HCT116 (cell line): Measurements from ENCODE around the gene MEIS1. TPM values are rescaled to one million over a fixed set of nuclear protein-coding genes. Genes with fewer than 3 reads are reported as not detected.

ENCODE experiments used
- ATAC-seq: fragments of 200-7000 bp; cut with Tn5 transposase; 2 replicates; pipeline ENCODE4 v1.9.1; 2020; ENCODE audit warnings: mild to moderate bottlenecking, moderate library complexity
- BruUV-seq: library from RNA; stranded (reverse); fragments of 400-500 nt; replicated peaks from 2 replicates; lab custom pipeline; 2021; lab: Mats Ljungman, UMichigan
- CTCF ChIA-PET: fragments of 300-600 bp; sonication (Branson Sonifier 250); formaldehyde crosslinking; loops from one replicate; lab custom pipeline; 2021; ENCODE audit warnings: antibody characterized with exemption; lab: Charles Lee
- POLR2A ChIA-PET: fragments of 300-600, 350-600 bp; sonication (Branson Sonifier 250); formaldehyde crosslinking; loops from one replicate; lab custom pipeline; 2021; ENCODE audit warnings: antibody characterized with exemption; lab: Charles Lee
- RAD21 ChIA-PET, 2 experiments: fragments of 300-600 bp; sonication (Branson Sonifier 250); formaldehyde crosslinking; loops; one replicate each; lab custom pipeline; 2023; ENCODE audit warnings: low total read pairs in 2 of 2; ENCODE audit not compliant: uncharacterized antibody in 2 of 2, unreplicated experiment in 2 of 2, low non-redundant PET in 1 of 2; lab: Charles Lee
- DNase-seq: peaks from one replicate; pipeline ENCODE4 v3.0.0-alpha.2; 2010; ENCODE audit warnings: low read depth, low spot score
- H2AFZ ChIP-seq: fragments of 200-600 bp; shearing (Covaris generic), sonication (generic); 2 replicates; pipeline ENCODE4 v1.6.1; 2017; ENCODE audit warnings: low read depth, mixed run types, mixed read lengths, antibody characterized with exemption, low read length; ENCODE audit not compliant: poor library complexity, severe bottlenecking
- H3K27ac ChIP-seq: 2 replicates; pipeline ENCODE4 v1.5.1; 2012; ENCODE audit warnings: low read depth, low read length
- H3K27me3 ChIP-seq: fragments of 200-600 bp; sonication (generic); 2 replicates; pipeline ENCODE4 v1.6.1; 2016; ENCODE audit warnings: mixed run types, low read length, mixed read lengths; ENCODE audit not compliant: insufficient read depth
- H3K36me3 ChIP-seq, 2 experiments: fragments of 200-500 bp in 1 of 2; fragments of 200-600 bp in 1 of 2; sonication (Bioruptor generic) in 1 of 2; sonication (generic) in 1 of 2; 2 replicates each; pipeline versions ENCODE4 v1.5.1 to v1.6.1; 2014 to 2016; ENCODE audit warnings: low read length in 2 of 2, inconsistent platforms in 1 of 2, mixed read lengths in 1 of 2, mixed run types in 1 of 2; ENCODE audit not compliant: insufficient read depth in 2 of 2, control insufficient read depth in 1 of 2
- H3K4me1 ChIP-seq, 2 experiments: fragments of 200-600 bp in 1 of 2; sonication (generic) in 1 of 2; 2 replicates each; pipeline versions ENCODE4 v1.5.1 to v1.6.1; 2012 to 2017; ENCODE audit warnings: low read length in 2 of 2, inconsistent platforms in 1 of 2, mild to moderate bottlenecking in 1 of 2, mixed read lengths in 1 of 2, mixed run types in 1 of 2, moderate library complexity in 1 of 2; ENCODE audit not compliant: insufficient read depth in 2 of 2, control insufficient read depth in 1 of 2
- H3K4me2 ChIP-seq: fragments of 200-600 bp; sonication (generic); 2 replicates; pipeline ENCODE4 v1.6.1; 2017; ENCODE audit warnings: mixed run types, low read length, mixed read lengths
- H3K4me3 ChIP-seq, 2 experiments: fragments of 200-600 bp in 1 of 2; sonication (generic) in 1 of 2; replicated peaks in 1 of 2; 2 replicates each; pipeline ENCODE4 v1.5.1; 2011 to 2016; ENCODE audit warnings: low read length in 2 of 2, control low read depth in 1 of 2, low read depth in 1 of 2, mild to moderate bottlenecking in 1 of 2, mixed read lengths in 1 of 2, mixed run types in 1 of 2
- H3K79me2 ChIP-seq: fragments of 200-600 bp; sonication (generic); 2 replicates; pipeline ENCODE4 v1.6.1; 2017; ENCODE audit warnings: mild to moderate bottlenecking, mixed run types, low read length, moderate library complexity, mixed read lengths; ENCODE audit not compliant: insufficient read depth
- H3K9ac ChIP-seq: fragments of 200-600 bp; sonication (generic); 2 replicates; pipeline ENCODE4 v1.6.1; 2016; ENCODE audit warnings: low read length, mixed read lengths
- H3K9me2 ChIP-seq: fragments of 200-600 bp; sonication (generic), shearing (Covaris generic); 2 replicates; pipeline ENCODE4 v1.6.1; 2017; ENCODE audit warnings: mixed run types, mild to moderate bottlenecking, moderate library complexity; ENCODE audit not compliant: insufficient read depth
- H3K9me3 ChIP-seq, 2 experiments: fragments of 200-500 bp in 1 of 2; fragments of 200-600 bp in 1 of 2; sonication (Bioruptor generic) in 1 of 2; sonication (generic) in 1 of 2; 2 replicates each; pipeline ENCODE4 v1.6.1; 2014 to 2017; ENCODE audit warnings: low read length in 2 of 2, mixed read lengths in 2 of 2, inconsistent platforms in 1 of 2, low read depth in 1 of 2, mild to moderate bottlenecking in 1 of 2, mixed run types in 1 of 2, moderate library complexity in 1 of 2; ENCODE audit not compliant: control insufficient read depth in 1 of 2, insufficient read depth in 1 of 2
- H4K20me1 ChIP-seq: fragments of 200-600 bp; sonication (generic), shearing (Covaris generic); 2 replicates; pipeline ENCODE4 v1.6.1; 2017; ENCODE audit warnings: mixed run types, mild to moderate bottlenecking, moderate library complexity; ENCODE audit not compliant: insufficient read depth
- CBX3 ChIP-seq: IDR thresholded peaks from 2 replicates; pipeline ENCODE4 v1.6.1; 2012; ENCODE audit warnings: low read depth
- CEBPB ChIP-seq: IDR thresholded peaks from 2 replicates; pipeline ENCODE4 v1.6.1; 2012; ENCODE audit warnings: low read depth
- EGR1 ChIP-seq: IDR thresholded peaks from 2 replicates; pipeline ENCODE4 v1.6.1; 2012; ENCODE audit warnings: low read depth
- ELF1 ChIP-seq: IDR thresholded peaks from 2 replicates; pipeline ENCODE4 v1.6.1; 2012; ENCODE audit warnings: low read depth, borderline replicate concordance
- EZH2 ChIP-seq: fragments of 200-600 bp; sonication (generic); IDR thresholded peaks from 2 replicates; pipeline ENCODE4 v1.6.1; 2017; ENCODE audit warnings: antibody characterized with exemption, mixed run types
- EZH2phosphoT487 ChIP-seq: fragments of 200-600 bp; IDR thresholded peaks from 2 replicates; pipeline ENCODE4 v1.6.1; 2018; ENCODE audit warnings: antibody characterized with exemption, borderline replicate concordance
- JUND ChIP-seq: IDR thresholded peaks from 2 replicates; pipeline ENCODE4 v1.6.1; 2012
- MAX ChIP-seq: IDR thresholded peaks from 2 replicates; pipeline ENCODE4 v1.6.1; 2012
- POLR2A ChIP-seq: IDR thresholded peaks from 2 replicates; pipeline ENCODE4 v1.7.0; 2011; ENCODE audit warnings: borderline replicate concordance; ENCODE audit not compliant: insufficient read depth, insufficient read length; ENCODE audit errors: extremely low read depth
- POLR2AphosphoS5 ChIP-seq: IDR thresholded peaks from 2 replicates; pipeline ENCODE4 v1.6.1; 2011; ENCODE audit warnings: mild to moderate bottlenecking, low read depth, low read length, moderate library complexity
- RAD21 ChIP-seq: IDR thresholded peaks from 2 replicates; pipeline ENCODE4 v1.6.1; 2012; ENCODE audit warnings: low read depth, mild to moderate bottlenecking
- REST ChIP-seq: IDR thresholded peaks from 2 replicates; pipeline ENCODE4 v1.6.1; 2012; ENCODE audit warnings: low read depth
- SIN3A ChIP-seq: IDR thresholded peaks from 2 replicates; pipeline ENCODE4 v1.6.1; 2012; ENCODE audit warnings: low read depth
- SP1 ChIP-seq: IDR thresholded peaks from 2 replicates; pipeline ENCODE4 v1.6.1; 2012; ENCODE audit warnings: low read depth
- SRF ChIP-seq: IDR thresholded peaks from 2 replicates; pipeline ENCODE4 v1.6.1; 2012; ENCODE audit warnings: low read depth
- TCF7L2 ChIP-seq: IDR thresholded peaks from 2 replicates; pipeline ENCODE4 v1.7.0; 2011; ENCODE audit warnings: borderline replicate concordance, inconsistent platforms; ENCODE audit not compliant: insufficient read depth, insufficient read length; ENCODE audit errors: extremely low read depth
- YY1 ChIP-seq: IDR thresholded peaks from 2 replicates; pipeline ENCODE4 v1.6.1; 2011; ENCODE audit warnings: low read length, low read depth, moderate library complexity, mild to moderate bottlenecking; ENCODE audit not compliant: insufficient replicate concordance; ENCODE audit errors: extremely low read depth
- ZFX ChIP-seq: fragments of 450-650 bp; IDR thresholded peaks from 2 replicates; pipeline ENCODE4 v1.6.1; 2017
- ZNF274 ChIP-seq: fragments of 200-500 bp; sonication (Bioruptor generic); IDR thresholded peaks from 2 replicates; pipeline ENCODE4 v1.6.1; 2014; ENCODE audit warnings: mild to moderate bottlenecking, low read depth, low read length, inconsistent platforms
- intact Hi-C: fragments of 100-400 bp; cut with micrococcal nuclease; formaldehyde crosslinking; loops from 2 replicates; pipeline ENCODE4 v1.10.0; 2022
- total RNA-seq: library from RNA; stranded (reverse); gene quantifications from one replicate; pipeline ENCODE4 v1.2.1, GENCODE V29; 2021; ENCODE audit not compliant: unreplicated experiment
- TF ChIP-seq, protein P1 (sequence below): IDR thresholded peaks from 2 replicates; pipeline ENCODE4 v1.6.1; 2012

The MEIS1 gene
- total RNA-seq, 1 experiment from 2014 or later, result 0.32 TPM

- ChIA-PET POLR2A (no interaction called here), CTCF (no interaction called here), RAD21 (no interaction called here)
- no peaks in the 10 kb centered on the region for H3K36me3 ChIP-seq
- intact Hi-C loops, result no loop called here
- no peak overlapping the region for H3K27ac ChIP-seq
- no peak overlapping the region for H2AFZ ChIP-seq
- H3K9me2 ChIP-seq, result no peaks in the 10 kb centered on the region
- no peak overlapping the region for H3K9ac ChIP-seq
- no peaks in the 10 kb centered on the region for H3K79me2 ChIP-seq
- no peaks in the 10 kb centered on the region; the same call in 1 of the 2 replicates for H4K20me1 ChIP-seq
- TF ChIP-seq MAX, result no peak
- no peak for TF ChIP-seq JUND
- no peak for TF ChIP-seq SP1
- no peaks in the 10 kb centered on the region for H3K4me1 ChIP-seq
- DNase-seq, result no peak
- H3K4me2 ChIP-seq, result no peak overlapping the region
- H3K4me3 ChIP-seq, result no peak overlapping the region
- peaks cover 9% of the 10 kb centered on the region; the same call in 1 of the 2 replicates for H3K27me3 ChIP-seq
- no peaks in the 10 kb centered on the region; a peak in 1 of 4 replicates for H3K9me3 ChIP-seq
- ATAC-seq, result no peak
- no TSS peak for BruUV-seq
Observed at GRCh38 chr2:66452917-66453316, 18.0 kb downstream of the MEIS1 start.

DNA sequence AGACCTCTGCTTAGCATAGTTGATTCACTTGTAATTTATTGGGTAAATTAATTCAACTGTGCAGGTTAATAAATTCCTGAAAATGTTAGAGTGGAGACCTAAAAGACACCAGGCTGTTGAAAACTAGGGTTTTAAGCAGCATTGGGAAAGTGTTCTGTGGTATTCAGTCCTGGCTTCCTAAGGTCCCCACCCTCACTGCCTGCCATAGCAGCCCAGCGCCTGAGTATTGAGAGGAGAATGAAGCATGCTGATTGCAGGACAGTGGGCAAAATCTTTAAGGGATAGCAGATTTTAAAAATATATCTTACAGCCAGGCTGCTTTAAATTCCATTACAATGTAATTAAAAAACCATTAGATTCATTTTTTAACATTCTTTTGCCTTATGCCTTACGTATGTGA lies 20.6 kb downstream of the MEIS1 start:
- ATAC-seq, result no peak
- Histone ChIP-seq H3K79me2 (no peaks in the 10 kb centered on the region), H2AFZ (no peak overlapping the region), H3K27me3 (peaks cover 9% of the 10 kb centered on the region; the same call in 1 of the 2 replicates), H3K9me3 (no peaks in the 10 kb centered on the region; a peak in 1 of 4 replicates), H3K4me3 (no peak overlapping the region), H3K4me1 (no peaks in the 10 kb centered on the region), H3K27ac (no peak overlapping the region), H3K9ac (no peak overlapping the region), H3K4me2 (no peak overlapping the region), H3K36me3 (no peaks in the 10 kb centered on the region), H3K9me2 (no peaks in the 10 kb centered on the region), H4K20me1 (no peaks in the 10 kb centered on the region; the same call in 1 of the 2 replicates)
- POLR2A ChIA-PET, result no interaction called here
- DNase-seq, result no peak
- no peak for TF ChIP-seq POLR2A
- TF ChIP-seq TCF7L2, result no peak
- no peak for TF ChIP-seq SRF
- no peak for TF ChIP-seq CEBPB
- no peak for TF ChIP-seq CBX3
- no peak for TF ChIP-seq ELF1
- no peak for TF ChIP-seq ZNF274
- TF ChIP-seq EZH2, result no peak
- TF ChIP-seq EZH2phosphoT487, result no peak
- TF ChIP-seq, protein P1, sequence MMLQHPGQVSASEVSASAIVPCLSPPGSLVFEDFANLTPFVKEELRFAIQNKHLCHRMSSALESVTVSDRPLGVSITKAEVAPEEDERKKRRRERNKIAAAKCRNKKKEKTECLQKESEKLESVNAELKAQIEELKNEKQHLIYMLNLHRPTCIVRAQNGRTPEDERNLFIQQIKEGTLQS, result no peak
- TF ChIP-seq RAD21, result no peak
- TF ChIP-seq POLR2AphosphoS5, result no peak
- TF ChIP-seq SIN3A, result no peak
- TF ChIP-seq MAX, result no peak
- TF ChIP-seq SP1, result no peak
- no peak for TF ChIP-seq ZFX
- no peak for TF ChIP-seq EGR1
- TF ChIP-seq YY1, result no peak
- TF ChIP-seq REST, result no peak
- CTCF ChIA-PET, result no interaction called here
- RAD21 ChIA-PET, result no interaction called here
- intact Hi-C loops, result no loop called here
- BruUV-seq, result no TSS peak
